Transverse colon (tissue), 4 donors: ENCODE data around the gene PIGO. TPM values are rescaled to one million over a fixed set of nuclear protein-coding genes. Genes with fewer than 3 reads are reported as not detected.

Source experiments
- DNase-seq: peaks from one replicate; pipeline ENCODE4 v3.0.0-alpha.2; 2019
- H3K27ac ChIP-seq, 4 donors: fragments of 200-600 bp; sonication (generic); 2 replicates each; pipeline ENCODE4 v1.5.1; 2016 to 2018; ENCODE audit warnings: inconsistent platforms in 4 of 4
- H3K27me3 ChIP-seq: fragments of 200-600 bp; sonication (generic); 2 replicates; pipeline ENCODE4 v1.5.1; 2017; ENCODE audit warnings: inconsistent platforms
- H3K36me3 ChIP-seq, 4 donors: fragments of 200-600 bp; sonication (generic); 2 replicates each; pipeline ENCODE4 v1.5.1; 2017 to 2019; ENCODE audit warnings: inconsistent platforms in 4 of 4
- H3K4me1 ChIP-seq, 4 donors: fragments of 200-600 bp; sonication (generic); 2 replicates each; pipeline ENCODE4 v1.5.1; 2017 to 2020; ENCODE audit warnings: inconsistent platforms in 4 of 4
- H3K4me3 ChIP-seq, 4 donors: fragments of 200-600 bp; sonication (generic); 1 replicate in 1 of 4; 2 replicates in 3 of 4; pipeline versions ENCODE4 v1.5.1 to v1.6.1; 2017 to 2019; ENCODE audit warnings: inconsistent platforms in 4 of 4
- H3K9me3 ChIP-seq, 2 donors: fragments of 200-600 bp; sonication (generic); 2 replicates each; pipeline ENCODE4 v1.5.1; 2017 to 2019; ENCODE audit warnings: inconsistent platforms in 2 of 2
- CTCF ChIP-seq, 5 experiments: fragments of 200-600 bp in 3 of 5; fragments of 450-650 bp in 2 of 5; sonication (generic) in 3 of 5; IDR thresholded peaks; 1 replicate in 2 of 5; 2 replicates in 3 of 5; pipeline ENCODE4 v1.5.1; 2016 to 2017; ENCODE audit warnings: antibody characterized with exemption in 5 of 5, inconsistent platforms in 3 of 5, mild to moderate bottlenecking in 2 of 5, moderate library complexity in 1 of 5
- EP300 ChIP-seq: sonication (generic); formaldehyde crosslinking; IDR thresholded peaks from one replicate; pipeline ENCODE4 v1.6.1; 2017; ENCODE audit warnings: antibody characterized with exemption, low read depth
- POLR2A ChIP-seq: fragments of 450-650 bp; IDR thresholded peaks from one replicate; pipeline ENCODE4 v1.6.1; 2016; ENCODE audit warnings: antibody characterized with exemption, mild to moderate bottlenecking, moderate library complexity
- POLR2AphosphoS5 ChIP-seq, 3 donors: sonication (generic); formaldehyde crosslinking; IDR thresholded peaks; one replicate each; pipeline ENCODE4 v1.6.1; 2016; ENCODE audit warnings: antibody characterized with exemption in 3 of 3
- WGBS, 2 donors: methylation state at CpG; one replicate each; pipeline ENCODE4 v1.1.5; 2018; ENCODE audit warnings: low coverage in 1 of 2; 5-methylcytosine and 5-hydroxymethylcytosine counted together
- in situ Hi-C, 4 donors: fragments of 200-750 bp; cut with MboI; loops; one replicate each; pipeline versions ENCODE4 v1.15.0 to v1.15.1; 2017; ENCODE audit warnings: low sequenced_read_pairs in 3 of 4, low pct_ligation_motif_present in 1 of 4, low pct_unique_long_range_greater_than_20kb in 1 of 4
- intact Hi-C: fragments of 100-400 bp; cut with DNase I; formaldehyde crosslinking; loops from one replicate; pipeline ENCODE4 v1.15.1; 2023; ENCODE audit warnings: low total_unique reads
- total RNA-seq, 4 donors: library from RNA; depleted of rRNA; stranded (reverse); fragments of >200 nt; gene quantifications; one replicate each; pipeline ENCODE4 v1.1.0, GENCODE V29; 2016

Gene PIGO
- total RNA-seq, 4 donors from 2014 or later = 19.1 to 50.1 (median 24.8) TPM

GRCh38 chr9:35085078-35085477 lies 11.3 kb downstream of the PIGO start:
- Histone ChIP-seq H3K4me3 (no peak overlapping the region), H3K36me3 (peaks cover 0 to 19% (median 4%) of the 10 kb centered on the region in 4 donors), H3K27ac (no peak overlapping the region), H3K4me1 (peaks cover 0 to 6% (median 3%) of the 10 kb centered on the region in 4 donors), H3K9me3 (no peaks in the 10 kb centered on the region), H3K27me3 (no peaks in the 10 kb centered on the region)
- TF ChIP-seq POLR2AphosphoS5 (IDR thresholded peaks at IDR 0.05) (no peak), CTCF (IDR thresholded peaks at IDR 0.05) (no peak), POLR2A (no peak)
- DNase-seq = no peak
- in situ Hi-C loops = no loop called here
- intact Hi-C loops = loop anchor here (10.0 kb wide), 1 partner anchor 430 kb away; the partner anchor contains the start of gene IL11RA
- WGBS, 2 donors = 59 to 84% methylated on average over 2 of the region's 2 CpGs

- H3K36me3 ChIP-seq = no peaks in the 10 kb centered on the region
- peak within 1 kb of the TSS; percentile 62 to 86 (median 70) for H3K4me3 ChIP-seq
- TF ChIP-seq EP300 (no peak), POLR2A (peak; percentile 42), POLR2AphosphoS5 (IDR thresholded peaks at IDR 0.05) (peak; percentile 58 to 67 (median 66)), CTCF (IDR thresholded peaks at IDR 0.05) (no peak)
- H3K4me1 ChIP-seq = peaks cover 5 to 21% (median 15%) of the 10 kb centered on the region in 4 donors
- DNase-seq = peak; percentile 93
- intact Hi-C loops (loop anchor here (10.0 kb wide), 1 partner anchor 425 kb away; the partner anchor contains the start of gene IL11RA), in situ Hi-C loops (no loop called here)
- H3K27me3 ChIP-seq = no peaks in the 10 kb centered on the region
- 1% methylated on average over 46 of the region's 67 CpGs; no CpG with 5 or more reads in 1 of the 2 donors for WGBS, 2 donors
- H3K9me3 ChIP-seq = no peaks in the 10 kb centered on the region
- peak within 1 kb of the TSS; percentile 66 to 84 (median 79) for H3K27ac ChIP-seq
Observed at GRCh38 chr9:35079426-35080341, 16.7 kb downstream of the PIGO start, which contains the start of gene FANCG. Gene FANCG, minus strand, starts transcription at chr9:35079942. Its CDS starts 418 bp downstream, at chr9:35079524.

- 5% methylated on average over 10 of the region's 10 CpGs; no CpG with 5 or more reads in 1 of the 2 donors for WGBS, 2 donors
- in situ Hi-C loops = no loop called here
Observed at GRCh38 chr9:35079041-35079425, 17.4 kb downstream of the PIGO start.

More at GRCh38 chr9:35079041-35079425, 17.4 kb downstream of the PIGO start:
- Histone ChIP-seq H3K4me3 (peak overlapping the region; percentile 62 to 86 (median 70)), H3K4me1 (peaks cover 5 to 21% (median 15%) of the 10 kb centered on the region in 4 donors), H3K27me3 (no peaks in the 10 kb centered on the region), H3K9me3 (no peaks in the 10 kb centered on the region), H3K36me3 (no peaks in the 10 kb centered on the region), H3K27ac (peak overlapping the region; percentile 66 to 84 (median 79))
- intact Hi-C loops = no loop called here
- no peak for TF ChIP-seq POLR2AphosphoS5 (IDR thresholded peaks at IDR 0.05)
- no peak for TF ChIP-seq EP300
- no peak for TF ChIP-seq POLR2A
- TF ChIP-seq CTCF (IDR thresholded peaks at IDR 0.05) = no peak
- no peak for DNase-seq
